K562 (cell line): ENCODE data around the gene PRPS2. TPM values are rescaled to one million over a fixed set of nuclear protein-coding genes. Genes with fewer than 3 reads are reported as not detected.

Experiments used
- ARID3B ChIP-seq: fragments of 250-450 bp; sonication (Bioruptor Pico); IDR thresholded peaks from 2 replicates; pipeline ENCODE4 v1.4.0; 2020; ENCODE audit warnings: borderline replicate concordance
- CBX1 ChIP-seq: sonication (generic); IDR thresholded peaks from 2 replicates; pipeline ENCODE4 v1.6.1; 2016; ENCODE audit warnings: antibody characterized with exemption, low read depth, mild to moderate bottlenecking
- POLR2A ChIP-seq: fragments of 450-650 bp; conservative IDR thresholded peaks from 2 replicates; pipeline ENCODE4 v1.6.1; 2016
- SP2 ChIP-seq: IDR thresholded peaks from 2 replicates; pipeline ENCODE4 v1.6.1; 2011; ENCODE audit warnings: mild to moderate bottlenecking, low read depth, low read length, moderate library complexity; ENCODE audit not compliant: poor library complexity, severe bottlenecking; ENCODE audit errors: extremely low read depth
- TAF15 ChIP-seq: fragments of 200-400 bp; formaldehyde crosslinking; IDR thresholded peaks from 2 replicates; pipeline ENCODE4 v1.6.1; 2017; ENCODE audit warnings: mild to moderate bottlenecking, low read depth, low read length, moderate library complexity
- VEZF1 ChIP-seq: fragments of 200-800 bp; sonication (Bioruptor generic); IDR thresholded peaks from 2 replicates; pipeline ENCODE4 v1.6.1; 2017; ENCODE audit warnings: missing genetic modification characterization, missing compliant biosample characterization
- ZNF121 ChIP-seq: sonication (generic); formaldehyde crosslinking; conservative IDR thresholded peaks from 2 replicates; pipeline ENCODE4 v1.8.0; 2022; ENCODE audit warnings: missing genetic modification reagents
- ZNF280B ChIP-seq: fragments of 250-450 bp; sonication (Bioruptor Pico); IDR thresholded peaks from 2 replicates; pipeline ENCODE4 v1.5.1; 2021; ENCODE audit warnings: mild to moderate bottlenecking
- ZNF445 ChIP-seq: fragments of 250-450 bp; sonication (Bioruptor Pico); IDR thresholded peaks from 2 replicates; pipeline ENCODE4 v1.4.0; 2020; ENCODE audit warnings: low read depth, mild to moderate bottlenecking, moderate library complexity
- ZNF77 ChIP-seq: fragments of 250-450 bp; sonication (Bioruptor Pico); IDR thresholded peaks from 2 replicates; pipeline ENCODE4 v1.5.0; 2020
- ZNF830 ChIP-seq: fragments of 250-450 bp; sonication (Bioruptor Pico); IDR thresholded peaks from 2 replicates; pipeline ENCODE4 v1.5.0; 2021; ENCODE audit warnings: mild to moderate bottlenecking
- polyA plus RNA-seq, 8 experiments: library from polyadenylated mRNA; depleted of rRNA in 4 of 8; stranded (reverse) in 5 of 8; unstranded in 3 of 8; fragments of >200 nt; fragmentation: Nextera tagmentation in 2 of 8; fragmentation: Illumina TruSeq in 1 of 8; extraction: Ambion mirVana in 2 of 8; extraction: Trizol in 1 of 8; gene quantifications; 2 replicates each; pipeline versions ENCODE4 v1.2.1 to v1.2.3, GENCODE V29; 2011 to 2014; ENCODE audit warnings: inconsistent platforms in 1 of 8, missing spikeins in 1 of 8
- total RNA-seq, 7 experiments: library from RNA; depleted of rRNA in 6 of 7; stranded (reverse); fragments of >200 nt in 6 of 7; fragmentation: Illumina TruSeq in 2 of 7; extraction: Trizol in 2 of 7; gene quantifications; 2 replicates each; pipeline versions ENCODE4 v1.2.1 to v1.2.3, GENCODE V29; 2011 to 2021; ENCODE audit warnings: low replicate concordance in 1 of 7

The PRPS2 gene
- total and polyA plus RNA-seq, 9 of the 15 experiments (the other 6 are each of a cell fraction or from before 2014, with no cell fraction given) = 50.3 to 85.0 (median 62.1) TPM

- TF ChIP-seq TAF15 (no peak), ARID3B (no peak), POLR2A (peak; percentile 85), ZNF280B (CRISPR knock-in tag) (no peak), ZNF77 (CRISPR knock-in tag) (no peak), SP2 (no peak), CBX1 (0 out of 2 replicates have a peak, but pooled peaks have one; percentile 5), ZNF830 (CRISPR knock-in tag) (no peak), ZNF121 (CRISPR knock-in tag) (no peak), ZNF445 (CRISPR knock-in tag) (no peak), VEZF1 (peak; percentile 60; the same call in 1 of the 2 replicates)
These were observed at the start of gene PRPS2 (continued) for GRCh38 chrX:12791257-12792228.
